HepG2 (cell line): Measurements from ENCODE around the gene INO80.

Experiments used
- EZH2 ChIP-seq: conservative IDR thresholded peaks from 2 replicates; pipeline ENCODE4 v1.6.1; 2012; ENCODE audit warnings: mild to moderate bottlenecking, low read depth, low read length, moderate library complexity
- HES4 ChIP-seq: sonication (generic); formaldehyde crosslinking; IDR thresholded peaks from 2 replicates; pipeline ENCODE4 v1.9.0; 2021; ENCODE audit warnings: mild to moderate bottlenecking, missing genetic modification reagents, borderline replicate concordance
- KDM5A ChIP-seq: fragments of 200-600 bp; sonication (generic); IDR thresholded peaks from 2 replicates; pipeline ENCODE4 v1.7.0; 2018; ENCODE audit warnings: antibody characterized with exemption, mild to moderate bottlenecking, low read length, borderline replicate concordance
- PHF21A ChIP-seq: sonication (generic); formaldehyde crosslinking; IDR thresholded peaks from 2 replicates; pipeline ENCODE4 v1.5.0; 2020; ENCODE audit warnings: mild to moderate bottlenecking, missing genetic modification reagents
- PLRG1 ChIP-seq: fragments of 450-650 bp; conservative IDR thresholded peaks from 2 replicates; pipeline ENCODE4 v1.6.1; 2016
- POLR2AphosphoS5 ChIP-seq: IDR thresholded peaks from 2 replicates; pipeline ENCODE4 v1.6.1; 2012; ENCODE audit warnings: low read depth, low read length
- SRSF9 ChIP-seq: fragments of 200-400 bp; formaldehyde crosslinking; IDR thresholded peaks from 2 replicates; pipeline ENCODE4 v1.6.1; 2018; ENCODE audit warnings: borderline replicate concordance, mild to moderate bottlenecking, low read depth, low read length; ENCODE audit not compliant: insufficient read depth, poor library complexity, severe bottlenecking
- TBP ChIP-seq: sonication (generic); formaldehyde crosslinking; IDR thresholded peaks from 2 replicates; pipeline ENCODE4 v1.5.0; 2020; ENCODE audit warnings: missing genetic modification reagents
- ZEB1 ChIP-seq: IDR thresholded peaks from 2 replicates; pipeline ENCODE4 v1.6.1; 2012; ENCODE audit warnings: mild to moderate bottlenecking, low read depth, inconsistent platforms; ENCODE audit not compliant: insufficient replicate concordance
- ZNF143 ChIP-seq: sonication (generic); formaldehyde crosslinking; IDR thresholded peaks from 2 replicates; pipeline ENCODE4 v1.4.0; 2020; ENCODE audit warnings: missing genetic modification reagents
- ZNF263 ChIP-seq: sonication (generic); formaldehyde crosslinking; IDR thresholded peaks from 2 replicates; pipeline ENCODE4 v1.4.0; 2020; ENCODE audit warnings: missing genetic modification reagents
- TF ChIP-seq, protein P1 (sequence below): sonication (generic); formaldehyde crosslinking; IDR thresholded peaks from 2 replicates; pipeline ENCODE4 v1.5.0; 2020; ENCODE audit warnings: mild to moderate bottlenecking, missing genetic modification reagents, moderate library complexity

DNA sequence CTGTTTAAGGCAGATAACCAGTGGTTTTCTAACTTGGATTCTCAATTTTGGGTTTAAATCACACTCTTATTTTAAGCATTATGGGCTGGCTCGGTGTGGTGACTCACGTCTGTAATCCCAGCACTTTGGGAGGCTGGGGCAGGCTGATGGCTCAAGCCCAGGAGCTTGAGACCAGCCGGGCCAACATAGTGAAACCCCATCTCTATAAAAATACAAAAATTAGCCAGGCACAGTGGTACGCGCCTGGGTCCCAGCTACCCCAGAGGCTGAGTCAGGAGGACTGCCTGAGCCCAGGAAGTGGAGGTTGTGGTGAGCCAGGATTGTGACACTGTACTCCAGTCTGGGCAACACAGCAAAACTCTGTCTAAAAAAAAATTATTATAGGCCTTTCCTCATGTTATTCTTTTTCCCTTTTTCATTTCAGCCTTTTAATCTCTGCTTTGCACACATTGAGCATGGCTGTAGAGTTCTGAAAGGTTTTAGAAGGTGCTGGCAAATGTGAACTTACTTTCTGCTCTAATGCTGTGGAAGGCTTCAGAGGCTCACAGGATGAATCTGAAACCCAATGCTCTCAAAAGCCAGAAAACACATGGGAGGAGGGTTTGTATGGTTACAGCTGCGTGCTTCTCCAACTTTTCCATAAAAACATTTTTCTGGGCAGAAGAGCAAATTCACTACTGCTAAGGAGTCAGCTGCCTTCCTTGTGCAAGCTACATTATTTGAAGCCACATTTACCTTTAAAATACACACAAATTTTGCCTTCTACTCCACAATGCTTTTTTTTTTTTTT lies 130.3 kb downstream of the INO80 start:
- TF ChIP-seq ZNF263 (CRISPR knock-in tag) = no peak
- TF ChIP-seq SRSF9 = no peak
- TF ChIP-seq EZH2 = no peak
- TF ChIP-seq KDM5A = no peak
- TF ChIP-seq, protein P1, sequence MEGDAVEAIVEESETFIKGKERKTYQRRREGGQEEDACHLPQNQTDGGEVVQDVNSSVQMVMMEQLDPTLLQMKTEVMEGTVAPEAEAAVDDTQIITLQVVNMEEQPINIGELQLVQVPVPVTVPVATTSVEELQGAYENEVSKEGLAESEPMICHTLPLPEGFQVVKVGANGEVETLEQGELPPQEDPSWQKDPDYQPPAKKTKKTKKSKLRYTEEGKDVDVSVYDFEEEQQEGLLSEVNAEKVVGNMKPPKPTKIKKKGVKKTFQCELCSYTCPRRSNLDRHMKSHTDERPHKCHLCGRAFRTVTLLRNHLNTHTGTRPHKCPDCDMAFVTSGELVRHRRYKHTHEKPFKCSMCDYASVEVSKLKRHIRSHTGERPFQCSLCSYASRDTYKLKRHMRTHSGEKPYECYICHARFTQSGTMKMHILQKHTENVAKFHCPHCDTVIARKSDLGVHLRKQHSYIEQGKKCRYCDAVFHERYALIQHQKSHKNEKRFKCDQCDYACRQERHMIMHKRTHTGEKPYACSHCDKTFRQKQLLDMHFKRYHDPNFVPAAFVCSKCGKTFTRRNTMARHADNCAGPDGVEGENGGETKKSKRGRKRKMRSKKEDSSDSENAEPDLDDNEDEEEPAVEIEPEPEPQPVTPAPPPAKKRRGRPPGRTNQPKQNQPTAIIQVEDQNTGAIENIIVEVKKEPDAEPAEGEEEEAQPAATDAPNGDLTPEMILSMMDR (CRISPR knock-in tag) = no peak
- TF ChIP-seq HES4 (CRISPR knock-in tag) = no peak
- no peak for TF ChIP-seq ZNF143
- no peak for TF ChIP-seq TBP
- TF ChIP-seq PLRG1 = no peak
- TF ChIP-seq PHF21A (CRISPR knock-in tag) = no peak
- TF ChIP-seq ZEB1 = no peak
- no peak for TF ChIP-seq POLR2AphosphoS5
